Parathyroid adenoma (tissue), 2 donors: ENCODE measurements around the gene HSBP1L1.

ENCODE experiments used
- H2AFZ ChIP-seq: fragments of 300-600 bp; sonication (generic); one replicate; pipeline ENCODE4 v1.7.0; 2017; ENCODE audit warnings: antibody characterized with exemption, mild to moderate bottlenecking
- H3K27ac ChIP-seq: fragments of 300-600 bp; sonication (generic); one replicate; pipeline ENCODE4 v1.7.0; 2017
- H3K27me3 ChIP-seq: fragments of 300-600 bp; sonication (generic); one replicate; pipeline ENCODE4 v1.7.0; 2017; ENCODE audit warnings: low read length; ENCODE audit not compliant: control insufficient read depth, insufficient read depth
- H3K36me3 ChIP-seq: fragments of 300-600 bp; sonication (generic); one replicate; pipeline ENCODE4 v1.7.0; 2017; ENCODE audit warnings: low read length; ENCODE audit not compliant: control insufficient read depth, insufficient read depth
- H3K4me1 ChIP-seq: fragments of 300-600 bp; sonication (generic); one replicate; pipeline ENCODE4 v1.7.0; 2017; ENCODE audit warnings: control low read depth
- H3K4me2 ChIP-seq: fragments of 300-600 bp; sonication (generic); one replicate; pipeline ENCODE4 v1.7.0; 2017; ENCODE audit warnings: low read length
- H3K4me3 ChIP-seq: fragments of 300-600 bp; sonication (generic); one replicate; pipeline ENCODE4 v1.7.0; 2017; ENCODE audit warnings: low read depth, low read length
- H3K79me2 ChIP-seq: fragments of 300-600 bp; sonication (generic); one replicate; pipeline ENCODE4 v1.7.0; 2017; ENCODE audit warnings: control low read depth
- H3K9ac ChIP-seq: fragments of 300-600 bp; sonication (generic); one replicate; pipeline ENCODE4 v1.7.0; 2017; ENCODE audit warnings: mild to moderate bottlenecking
- H3K9me3 ChIP-seq: fragments of 300-600 bp; sonication (generic); one replicate; pipeline ENCODE4 v1.7.0; 2017; ENCODE audit warnings: low read length; ENCODE audit not compliant: control insufficient read depth
- TF ChIP-seq, protein P1 (sequence below): fragments of 300-600 bp; sonication (generic); IDR thresholded peaks from one replicate; pipeline ENCODE4 v1.7.0; 2017; ENCODE audit warnings: antibody characterized with exemption, mild to moderate bottlenecking
- donor health status: primary hyperparathyroidism.

Gene HSBP1L1

GRCh38 chr18:79964330-79965118, at the start of gene HSBP1L1:
Gene HSBP1L1, plus strand, starts transcription at chr18:79964643. Its CDS starts 93 bp downstream, at chr18:79964736.
- TF ChIP-seq, protein P1, sequence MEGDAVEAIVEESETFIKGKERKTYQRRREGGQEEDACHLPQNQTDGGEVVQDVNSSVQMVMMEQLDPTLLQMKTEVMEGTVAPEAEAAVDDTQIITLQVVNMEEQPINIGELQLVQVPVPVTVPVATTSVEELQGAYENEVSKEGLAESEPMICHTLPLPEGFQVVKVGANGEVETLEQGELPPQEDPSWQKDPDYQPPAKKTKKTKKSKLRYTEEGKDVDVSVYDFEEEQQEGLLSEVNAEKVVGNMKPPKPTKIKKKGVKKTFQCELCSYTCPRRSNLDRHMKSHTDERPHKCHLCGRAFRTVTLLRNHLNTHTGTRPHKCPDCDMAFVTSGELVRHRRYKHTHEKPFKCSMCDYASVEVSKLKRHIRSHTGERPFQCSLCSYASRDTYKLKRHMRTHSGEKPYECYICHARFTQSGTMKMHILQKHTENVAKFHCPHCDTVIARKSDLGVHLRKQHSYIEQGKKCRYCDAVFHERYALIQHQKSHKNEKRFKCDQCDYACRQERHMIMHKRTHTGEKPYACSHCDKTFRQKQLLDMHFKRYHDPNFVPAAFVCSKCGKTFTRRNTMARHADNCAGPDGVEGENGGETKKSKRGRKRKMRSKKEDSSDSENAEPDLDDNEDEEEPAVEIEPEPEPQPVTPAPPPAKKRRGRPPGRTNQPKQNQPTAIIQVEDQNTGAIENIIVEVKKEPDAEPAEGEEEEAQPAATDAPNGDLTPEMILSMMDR = peak; percentile 48
- Histone ChIP-seq H3K4me2 (peak within 1 kb of the TSS; percentile 79), H2AFZ (peak within 1 kb of the TSS; percentile 93), H3K4me1 (peaks cover 4% of the 10 kb centered on the region), H3K9ac (peak within 1 kb of the TSS; percentile 64), H3K27me3 (no peaks in the 10 kb centered on the region), H3K79me2 (no peaks in the 10 kb centered on the region), H3K4me3 (peak within 1 kb of the TSS; percentile 67), H3K9me3 (no peaks in the 10 kb centered on the region), H3K27ac (peak within 1 kb of the TSS; percentile 51), H3K36me3 (no peaks in the 10 kb centered on the region)

- Histone ChIP-seq H3K79me2 (peaks cover 54% of the 10 kb centered on the region), H3K4me2 (no peak overlapping the region), H3K4me1 (no peaks in the 10 kb centered on the region), H3K9me3 (no peaks in the 10 kb centered on the region), H3K27ac (no peak overlapping the region), H3K36me3 (no peaks in the 10 kb centered on the region), H3K4me3 (no peak overlapping the region), H3K9ac (no peak overlapping the region), H3K27me3 (no peaks in the 10 kb centered on the region), H2AFZ (no peak overlapping the region)
- TF ChIP-seq, protein P1 = no peak
Measured at GRCh38 chr18:79915161-79916127, 49.0 kb upstream of the HSBP1L1 start.

DNA sequence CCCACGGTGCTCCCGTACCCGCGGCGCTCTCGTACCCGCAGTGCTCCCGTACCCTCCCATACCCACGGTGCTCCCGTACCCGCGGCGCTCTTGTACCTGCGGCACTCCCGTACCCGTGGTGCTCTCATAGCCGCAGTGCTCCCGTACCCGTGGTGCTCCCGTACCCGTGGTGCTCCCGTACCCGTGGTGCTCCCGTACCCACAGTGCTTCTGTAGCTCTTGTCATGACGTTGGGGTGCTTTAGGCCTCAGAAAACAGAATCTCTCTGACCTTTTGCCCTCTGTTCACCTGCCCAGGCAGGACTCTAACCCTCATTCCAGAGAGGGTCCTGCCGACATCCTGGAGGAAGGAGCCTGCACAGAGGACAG, 48.3 kb upstream of the HSBP1L1 start:
- Histone ChIP-seq H2AFZ (no peak overlapping the region), H3K36me3 (no peaks in the 10 kb centered on the region), H3K27me3 (no peaks in the 10 kb centered on the region), H3K4me1 (no peaks in the 10 kb centered on the region), H3K27ac (no peak overlapping the region), H3K4me3 (no peak overlapping the region), H3K9ac (no peak overlapping the region), H3K9me3 (no peaks in the 10 kb centered on the region), H3K79me2 (peaks cover 51% of the 10 kb centered on the region), H3K4me2 (no peak overlapping the region)
- TF ChIP-seq, protein P1 = no peak

- Histone ChIP-seq H3K4me3 (no peak overlapping the region), H2AFZ (no peak overlapping the region), H3K4me1 (no peaks in the 10 kb centered on the region), H3K36me3 (no peaks in the 10 kb centered on the region), H3K9me3 (no peaks in the 10 kb centered on the region), H3K4me2 (no peak overlapping the region), H3K9ac (no peak overlapping the region), H3K27ac (no peak overlapping the region), H3K79me2 (peaks cover 51% of the 10 kb centered on the region), H3K27me3 (no peaks in the 10 kb centered on the region)
- TF ChIP-seq, protein P1 = no peak
Measured at GRCh38 chr18:79916546-79917168, 47.8 kb upstream of the HSBP1L1 start.
